OCI-M2 (cell line): ENCODE measurements around the gene KMT2C.
"Not testable (repeated sequence)": the region's sequence is repeated elsewhere in the genome, so short reads cannot be mapped to it uniquely, and the experiment has no call there.

Source experiments
- DNase-seq: peaks from one replicate; lab custom pipeline; 2025; ENCODE audit not compliant: unreplicated experiment; lab: John Stamatoyannopoulos, UW

Gene KMT2C

DNA sequence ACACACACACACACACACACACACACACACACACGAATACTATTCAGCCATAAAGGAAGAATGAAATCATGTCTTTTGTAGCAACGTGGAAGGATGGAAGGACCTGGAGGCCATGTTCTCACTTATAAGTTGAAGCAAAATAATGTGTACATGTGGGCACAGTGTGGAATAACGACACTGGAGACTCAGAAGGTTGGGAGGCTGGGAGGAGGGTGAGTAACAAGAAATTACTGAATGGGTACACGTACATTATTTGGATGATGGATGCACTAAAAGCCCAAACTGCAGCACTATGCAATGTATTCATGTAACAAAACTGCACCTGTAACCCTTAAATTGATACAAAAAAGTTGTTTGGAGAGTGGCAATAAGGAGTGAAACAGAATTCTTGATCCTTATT, 32.1 kb downstream of the KMT2C start:
- no peak for DNase-seq

DNA sequence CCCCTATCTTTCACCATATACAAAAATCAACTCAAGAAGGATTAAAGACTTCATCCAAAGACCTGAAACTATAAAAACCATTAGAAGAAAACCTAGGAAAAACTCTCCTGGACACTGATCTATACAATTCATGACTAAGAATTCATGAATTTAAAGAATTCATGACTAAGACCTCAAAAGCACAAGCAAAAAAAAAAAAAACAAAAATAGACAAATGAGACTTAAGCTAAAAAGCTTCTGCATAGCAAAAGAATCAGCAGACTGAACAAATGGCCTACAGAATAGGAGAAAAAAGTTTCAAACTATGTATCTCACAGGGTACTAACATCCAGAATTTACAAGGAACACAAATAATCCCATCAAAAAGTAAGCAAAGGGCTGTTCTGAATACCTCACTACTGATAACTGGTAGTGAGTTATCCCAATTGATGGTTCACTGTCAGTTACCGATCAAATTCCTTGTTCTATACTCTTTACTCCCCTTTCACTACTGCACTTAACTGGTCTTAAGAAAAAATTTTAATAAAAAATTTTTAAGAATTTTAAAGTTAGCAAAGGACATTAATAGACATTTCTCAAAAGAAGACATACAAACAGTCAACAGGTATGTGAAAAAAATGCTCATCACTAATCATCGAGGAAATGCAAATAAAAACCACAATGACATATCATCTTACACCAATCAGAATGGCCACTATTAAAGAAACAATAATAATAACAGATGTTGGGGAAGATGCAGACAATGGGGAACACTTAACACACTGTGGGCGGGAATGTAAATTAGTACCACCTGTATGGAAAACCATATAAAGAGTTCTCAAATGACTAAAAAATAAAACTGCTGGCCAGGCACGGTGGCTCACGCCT, 33.2 kb downstream of the KMT2C start:
- no peak for DNase-seq

DNA sequence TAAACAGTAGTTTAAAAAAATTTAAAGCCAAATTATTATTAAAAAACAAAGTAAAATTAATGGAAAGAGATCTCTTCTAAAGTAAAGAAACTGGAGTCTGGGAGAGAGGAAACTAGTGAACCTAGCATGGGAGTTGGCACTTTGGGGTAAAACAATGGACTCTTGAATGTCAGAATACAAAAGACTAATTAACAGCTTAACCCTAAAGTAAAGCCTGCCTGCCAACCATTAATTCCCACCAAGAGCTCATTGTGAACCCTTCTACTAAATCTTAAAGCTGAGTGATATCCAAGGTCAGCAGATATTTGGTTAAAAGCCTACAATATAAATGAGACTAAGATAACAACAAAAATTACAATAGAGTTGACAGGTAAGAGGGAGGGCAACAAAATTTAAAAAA, 36.5 kb downstream of the KMT2C start:
- DNase-seq = no peak

DNA sequence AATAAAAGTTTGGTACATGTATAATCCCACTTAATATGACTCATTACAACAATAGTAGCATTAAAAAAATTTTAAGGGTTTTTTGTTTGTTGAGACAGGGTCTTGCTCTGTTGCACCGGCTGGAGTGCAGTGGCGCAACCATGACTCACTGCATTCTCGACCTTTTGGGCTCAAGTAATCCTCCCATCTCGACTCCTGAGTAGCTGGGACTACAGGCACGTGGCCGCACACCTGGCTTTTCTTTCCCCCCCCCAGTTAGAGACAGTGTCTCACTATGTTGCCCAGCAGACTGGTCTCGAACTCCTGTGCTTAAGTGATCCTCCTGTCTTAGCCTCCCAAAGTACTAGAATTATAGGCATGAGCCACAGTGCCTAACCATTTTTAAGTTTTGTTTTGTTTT, 40.7 kb downstream of the KMT2C start:
- no peak for DNase-seq

DNA sequence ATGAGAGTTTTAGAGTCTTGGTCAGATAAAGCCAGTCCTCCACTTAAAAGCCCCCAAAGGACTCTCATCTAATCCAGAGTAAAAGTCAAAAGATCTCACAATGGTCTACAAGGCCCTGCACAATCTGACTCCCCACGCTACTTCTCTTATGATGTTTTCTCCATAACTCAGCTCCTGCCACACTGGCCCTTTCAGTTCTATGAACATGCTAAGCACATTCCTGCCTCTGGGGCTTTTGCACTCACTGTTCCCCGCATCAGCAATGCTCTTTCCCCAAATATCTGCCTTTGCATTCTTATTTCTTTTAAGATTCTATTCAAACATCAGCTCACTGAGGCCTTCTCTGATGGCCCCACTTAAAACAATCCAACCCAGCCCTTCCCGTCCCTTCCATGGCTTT, 41.6 kb downstream of the KMT2C start:
- DNase-seq = not testable (repeated sequence)

DNA sequence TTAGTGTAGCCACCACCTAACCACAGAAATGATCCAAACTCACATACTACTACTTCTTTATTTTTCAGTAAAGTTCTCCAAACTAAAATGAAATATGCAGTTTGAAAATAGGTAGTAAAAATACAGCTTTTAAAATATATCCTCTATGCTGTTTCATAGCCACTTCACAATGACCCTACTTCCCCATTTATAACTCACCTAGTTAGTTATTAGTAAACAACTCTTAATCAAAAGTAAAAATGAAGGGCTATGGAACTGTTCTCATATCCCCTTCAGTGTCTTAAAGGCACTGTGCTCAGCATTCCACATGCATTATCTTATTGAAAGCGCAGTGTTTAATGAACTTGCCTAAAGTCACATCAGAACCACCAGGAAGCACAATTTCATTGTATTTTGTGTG, 43.5 kb downstream of the KMT2C start:
- DNase-seq = no peak

DNA sequence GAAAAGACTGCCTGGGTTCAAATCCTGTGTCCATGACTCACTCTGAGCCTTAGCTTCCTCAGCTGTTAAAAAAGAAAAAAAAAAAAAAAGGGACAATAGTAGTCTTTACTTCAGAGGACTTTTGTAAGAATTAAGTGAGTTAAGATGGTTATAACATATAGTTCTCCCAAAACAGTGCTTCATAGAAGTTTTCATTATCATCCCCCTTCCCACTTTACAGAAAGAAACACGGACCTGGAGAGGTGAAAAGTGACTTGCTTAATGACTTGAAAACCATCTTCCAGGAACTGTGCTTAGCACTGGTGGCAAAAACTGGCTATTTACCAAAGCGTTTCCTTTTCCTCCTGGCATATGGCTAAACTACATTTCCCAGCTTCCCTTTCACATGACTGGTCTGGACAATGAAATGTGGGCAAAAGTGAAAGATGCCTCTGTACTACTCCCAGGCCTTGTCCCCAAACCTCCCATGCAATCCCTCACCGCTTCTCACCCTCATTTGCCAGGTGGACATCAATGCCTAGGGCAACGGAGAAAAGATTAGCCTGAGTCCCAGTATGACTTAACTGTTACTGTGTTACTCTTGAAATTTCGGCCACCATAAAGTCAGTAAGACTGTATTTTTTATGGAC, 49.6 kb downstream of the KMT2C start:
- not testable (repeated sequence) for DNase-seq

DNA sequence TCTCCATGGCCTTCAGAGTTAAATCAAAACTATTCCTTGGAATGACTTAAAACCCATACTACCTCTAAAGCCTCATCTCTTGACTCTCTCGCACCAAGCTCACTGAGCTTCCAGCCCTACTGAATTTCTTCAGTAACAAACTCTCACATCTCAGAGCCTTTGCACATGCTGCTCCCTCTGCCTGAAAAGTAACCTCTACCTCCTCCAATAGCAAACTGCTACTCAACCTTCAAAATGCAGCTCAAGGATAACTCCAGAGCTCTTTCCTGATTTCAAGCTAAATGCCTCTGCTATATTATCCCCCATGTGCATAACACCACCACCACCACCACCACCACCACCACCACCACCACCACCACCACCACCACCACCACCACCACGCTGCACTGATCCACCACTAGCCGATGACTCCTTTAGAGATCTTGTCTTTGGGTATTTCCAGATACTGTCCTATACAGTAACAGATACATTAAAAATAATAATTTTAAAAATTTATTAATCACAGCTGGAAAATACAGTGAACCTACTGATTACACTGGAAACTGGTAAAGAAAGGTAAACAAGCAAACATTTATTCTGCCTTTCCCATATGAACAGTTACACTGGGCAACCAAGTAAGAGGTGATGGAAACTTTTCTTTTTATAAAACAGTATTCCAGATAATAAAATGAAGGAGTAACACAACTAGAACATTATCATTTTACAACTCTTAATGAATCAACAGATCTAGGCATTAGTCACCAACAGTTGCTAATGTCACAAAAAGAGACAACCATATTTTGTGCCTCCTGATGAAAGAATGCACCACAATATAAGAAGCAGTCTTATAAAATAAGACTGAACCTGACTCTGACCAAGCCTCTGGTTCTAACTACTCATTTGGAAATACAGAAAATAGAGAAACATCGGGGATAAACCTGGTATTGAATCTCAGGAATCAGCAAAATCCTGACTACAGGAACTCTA, 51.3 kb downstream of the KMT2C start:
- DNase-seq = not testable (repeated sequence)

DNA sequence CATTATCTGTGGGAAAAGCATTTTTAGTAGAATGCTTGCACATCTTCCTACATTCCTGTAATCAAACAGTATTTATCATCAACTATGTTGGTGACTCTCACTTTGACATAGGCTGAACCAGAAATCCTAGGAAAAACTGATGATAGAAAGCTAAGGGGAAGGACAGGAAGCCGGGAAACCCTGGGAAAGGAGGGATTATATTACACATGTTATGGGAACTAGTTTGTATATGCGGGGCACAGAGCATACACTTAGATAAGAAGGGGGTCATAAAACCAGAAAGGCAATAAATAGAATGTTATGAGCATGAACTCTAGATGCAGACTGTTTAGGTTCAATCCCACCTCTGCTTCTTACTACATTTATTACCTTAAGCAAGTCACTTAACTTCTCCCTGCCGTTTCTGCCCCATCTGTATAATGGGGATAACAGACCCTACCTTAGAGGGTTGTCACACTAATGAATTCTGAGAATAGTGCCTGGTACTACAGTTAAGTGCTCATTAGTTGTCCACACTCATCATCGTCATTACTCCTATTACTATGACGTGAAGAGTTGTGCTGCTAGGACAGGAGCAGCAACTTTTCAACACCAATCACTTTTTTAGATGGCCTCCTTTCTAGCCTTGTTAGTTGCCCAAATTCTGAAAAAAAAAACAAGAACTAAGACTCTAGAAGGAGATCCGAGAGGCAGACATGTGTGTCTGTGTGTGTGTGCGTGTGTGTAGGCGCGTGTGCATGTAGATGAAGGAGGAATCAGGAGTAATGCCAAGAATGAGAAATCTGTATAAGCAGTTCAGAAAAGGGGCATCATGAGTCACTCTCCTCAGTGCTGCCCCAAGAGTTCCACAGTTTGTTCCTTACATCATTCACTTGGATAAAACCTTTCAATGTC, 52.2 kb downstream of the KMT2C start:
- no peak for DNase-seq

DNA sequence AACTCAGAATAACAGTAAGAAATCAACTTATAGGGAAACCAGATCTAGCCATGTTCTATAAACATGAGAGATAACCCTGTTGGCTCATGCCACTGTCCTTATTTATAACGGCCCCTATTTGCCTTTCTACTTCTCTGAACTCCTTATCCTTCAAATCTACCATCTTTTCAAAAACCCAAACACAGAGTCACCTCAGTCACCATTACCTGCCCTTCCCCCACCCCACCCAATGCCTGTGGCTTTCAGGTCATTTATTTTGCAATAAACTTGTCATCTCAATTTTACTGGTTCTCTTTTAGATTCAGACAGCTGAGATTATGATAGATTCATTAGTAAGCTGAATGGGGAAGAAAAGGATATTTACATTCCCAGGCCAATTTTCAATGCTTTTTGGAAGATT, 53.6 kb downstream of the KMT2C start:
- DNase-seq = no peak

DNA sequence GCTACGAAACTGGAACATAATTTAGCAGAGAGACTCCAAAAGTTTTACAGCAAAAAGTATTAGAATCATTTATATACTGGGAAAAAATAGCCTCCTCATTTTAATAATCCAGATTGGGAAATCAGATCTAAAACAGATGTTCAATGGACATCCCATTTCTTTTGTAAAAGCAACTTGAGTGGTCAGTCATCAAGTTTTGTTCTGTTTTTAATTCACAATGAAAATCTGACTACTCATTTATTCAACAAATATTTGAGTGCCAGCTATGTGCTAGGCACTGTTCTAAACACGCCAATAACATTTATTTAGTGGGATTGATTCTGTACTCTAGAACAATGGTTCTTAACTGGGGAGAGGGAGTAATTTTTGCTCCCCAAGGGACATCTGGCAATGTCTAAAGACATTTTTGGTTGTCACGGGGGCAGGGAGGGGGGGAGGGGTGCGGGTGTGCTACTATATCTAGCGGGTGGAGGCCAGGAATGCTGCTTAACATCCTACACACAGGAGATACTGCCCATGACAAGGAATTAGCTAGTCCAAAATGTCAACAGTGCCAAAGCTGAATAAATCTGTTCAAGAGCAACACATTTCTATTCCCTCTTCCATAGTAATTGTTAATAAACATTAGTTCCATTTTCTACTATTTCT, 54.7 kb downstream of the KMT2C start:
- DNase-seq = not testable (repeated sequence)

DNA sequence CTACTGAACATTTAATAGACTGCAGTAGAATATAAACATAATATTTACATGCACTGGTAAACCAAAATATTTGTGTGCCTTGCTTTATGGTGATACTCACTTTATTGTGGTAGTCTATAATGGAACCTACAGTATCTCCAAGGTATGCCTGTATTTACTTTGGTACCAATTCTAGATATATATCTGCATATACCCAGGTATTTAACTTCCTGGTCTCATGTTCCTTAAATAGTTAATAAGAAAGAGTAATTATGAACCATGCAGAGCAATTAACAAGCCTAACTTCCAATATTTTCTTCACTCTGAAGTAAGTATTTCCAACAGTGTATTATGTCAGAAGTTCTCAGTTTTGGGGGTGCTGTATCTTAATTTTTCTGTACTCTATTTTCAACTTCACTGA, 57.3 kb downstream of the KMT2C start:
- not testable (repeated sequence) for DNase-seq

DNA sequence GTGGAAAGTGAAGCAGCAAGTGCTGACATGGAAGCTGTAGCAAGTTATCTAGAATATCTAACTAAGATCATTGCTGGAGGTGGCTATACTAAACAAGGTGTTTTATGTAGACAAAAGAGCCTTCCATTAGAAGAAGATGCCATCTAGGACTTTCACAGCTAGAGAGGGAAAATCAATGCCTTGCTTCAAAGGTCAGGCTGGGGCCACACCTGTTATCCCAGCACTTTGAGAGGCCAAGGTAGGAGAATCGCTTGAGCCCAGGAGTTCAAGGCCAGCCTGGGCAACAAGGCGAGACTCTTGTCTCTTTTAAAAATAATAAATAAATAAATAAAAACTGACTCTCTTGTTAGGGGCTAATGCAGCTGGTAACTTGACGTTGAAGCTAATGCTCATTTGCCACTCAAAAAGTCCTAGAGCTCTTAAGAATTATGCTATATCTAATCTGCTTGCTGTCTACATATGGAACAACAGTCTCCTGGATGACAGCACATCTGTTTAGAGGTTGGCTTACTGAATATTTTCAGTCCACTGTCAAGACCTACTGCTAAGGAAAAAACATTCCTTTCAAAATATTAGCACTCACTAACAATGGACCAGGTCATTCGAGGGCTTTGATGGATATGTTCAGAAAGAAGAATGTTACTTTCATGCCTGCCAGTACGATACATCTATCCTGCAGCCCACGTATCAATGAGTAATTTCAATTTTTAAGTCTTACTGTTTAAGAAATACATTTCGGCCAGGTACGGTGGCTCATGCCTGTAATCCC, 58.9 kb downstream of the KMT2C start:
- DNase-seq = not testable (repeated sequence)

DNA sequence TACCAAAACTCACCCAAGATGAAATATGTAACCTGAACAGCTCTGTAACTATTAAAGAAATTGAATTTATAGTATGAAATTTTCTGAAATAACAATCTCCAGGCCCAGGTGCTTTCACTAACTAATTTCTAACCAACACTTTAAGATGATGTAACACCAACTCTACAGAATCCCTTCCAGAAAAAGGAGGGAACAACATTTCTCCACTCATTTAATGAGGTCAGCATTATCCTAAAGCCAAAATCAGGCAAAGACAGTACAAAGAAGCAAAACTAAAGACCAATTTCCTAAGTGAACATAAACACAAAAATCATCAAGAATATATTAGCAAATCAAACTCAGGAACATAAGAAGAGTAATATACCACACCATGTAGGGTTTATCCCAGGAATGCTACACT, 65.5 kb downstream of the KMT2C start:
- DNase-seq = no peak

DNA sequence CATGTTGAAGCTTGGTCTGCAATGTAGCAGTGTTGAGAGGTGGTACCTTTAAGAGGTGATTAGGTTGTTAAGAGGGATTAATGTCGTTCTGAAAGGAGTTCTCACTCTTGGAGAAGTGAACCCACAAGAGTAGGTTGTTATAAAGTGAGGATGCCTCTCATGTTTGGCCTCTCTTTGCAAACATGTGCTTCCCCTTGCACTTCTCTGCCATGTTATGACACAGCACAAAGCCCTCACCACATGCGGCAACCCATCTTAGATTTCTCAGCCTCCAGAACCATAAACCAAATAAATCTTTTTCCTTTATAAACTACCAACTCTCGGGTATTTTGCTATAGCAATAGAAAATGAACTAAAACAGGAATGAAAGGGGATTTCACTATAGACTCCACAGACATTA, 66.3 kb downstream of the KMT2C start:
- DNase-seq = no peak

DNA sequence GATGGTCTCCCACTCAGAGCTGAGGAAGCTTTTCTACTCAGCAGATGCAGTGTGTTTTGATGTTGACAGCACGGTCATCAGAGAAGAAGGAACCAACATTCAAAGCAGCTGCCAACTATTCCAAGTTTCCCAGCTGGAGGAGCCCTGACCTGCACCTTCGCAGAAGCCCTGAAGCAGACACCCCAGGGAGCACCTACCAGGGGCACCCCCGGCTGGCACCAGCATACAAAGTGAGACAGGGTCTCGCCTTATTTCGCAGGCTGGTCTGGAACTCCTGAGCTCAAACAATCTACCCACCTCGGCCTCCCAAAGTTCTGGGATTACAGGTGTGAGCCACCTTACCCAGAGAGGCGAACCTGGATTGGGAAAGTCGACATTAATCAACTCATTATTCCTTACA, 68.6 kb downstream of the KMT2C start:
- no peak for DNase-seq

DNA sequence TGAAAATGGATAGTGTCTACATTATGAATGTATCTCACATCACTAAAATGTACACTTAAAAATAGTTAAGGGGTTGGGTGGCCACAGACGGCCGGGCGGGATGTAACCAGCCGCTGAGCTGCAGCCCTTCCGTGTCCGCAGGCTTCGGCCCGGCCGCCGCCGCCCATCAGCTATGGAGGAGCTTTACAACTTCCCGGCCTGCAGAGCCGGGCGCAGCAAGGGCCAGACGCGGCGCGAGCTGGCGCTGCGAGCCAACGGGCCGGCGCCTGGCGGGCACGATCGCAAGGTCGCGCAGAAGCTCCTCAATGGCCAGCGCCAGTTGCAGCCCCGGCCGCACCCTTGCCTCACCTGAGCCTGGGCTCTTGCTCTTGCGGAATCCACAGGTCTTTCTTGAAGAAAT, 69.1 kb downstream of the KMT2C start:
- DNase-seq = no peak

DNA sequence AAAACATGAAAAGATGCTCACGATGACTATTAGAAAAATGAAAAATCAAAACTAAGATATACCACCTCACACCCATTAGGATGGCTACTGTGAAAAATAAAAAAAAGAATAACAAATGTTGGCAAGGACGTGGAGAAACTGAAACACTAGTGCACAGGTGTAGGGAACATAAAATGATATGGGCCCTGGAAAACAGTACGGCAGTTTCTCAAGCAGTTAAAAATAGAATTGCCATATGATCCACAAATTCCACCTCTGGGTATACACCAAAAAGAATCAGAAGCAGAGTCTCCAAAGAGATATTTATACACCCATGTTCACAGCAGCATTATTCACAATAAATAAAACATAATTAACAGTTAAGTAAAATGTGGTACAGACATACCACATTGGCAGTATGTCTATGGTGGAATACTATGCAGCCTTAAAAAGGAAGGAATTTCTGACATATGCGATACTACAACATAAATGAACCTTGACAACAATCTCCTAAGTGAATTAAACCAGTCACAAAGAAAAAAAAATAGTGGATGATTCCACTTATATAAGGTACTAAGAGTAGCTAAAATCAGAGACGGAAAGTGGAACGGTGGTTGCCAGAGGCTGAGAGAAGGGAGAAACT, 69.7 kb downstream of the KMT2C start:
- no peak for DNase-seq

DNA sequence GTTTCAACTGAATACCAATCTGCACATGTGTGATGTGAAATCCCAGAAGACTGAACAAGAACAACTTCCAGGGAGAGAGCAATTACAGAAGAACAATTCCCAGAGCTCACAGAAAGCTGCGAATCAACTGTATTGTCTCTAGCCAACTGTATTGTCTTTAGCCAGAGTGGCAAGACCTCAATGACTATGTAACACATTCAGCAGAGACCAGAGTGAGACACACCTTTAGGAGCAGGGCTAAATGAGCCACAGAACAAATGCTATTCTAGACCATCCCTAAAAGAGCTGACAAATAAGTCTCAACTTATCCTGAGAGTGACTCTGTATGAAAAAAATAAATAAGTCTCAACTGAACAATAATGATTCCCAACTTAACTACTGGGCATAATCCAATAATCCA, 72.0 kb downstream of the KMT2C start:
- no peak for DNase-seq
